ENCODE measurements around the gene SCN9A.

The SCN9A gene

GRCh38 chr2:166375736-166376487 lies at the start of gene SCN9A (continued):
- TF ChIP-seq PATZ1 (tag by site-specific recombination; IDR thresholded peaks at IDR 0.05) (peak; percentile 86), ZNF354C (tag by site-specific recombination; IDR thresholded peaks at IDR 0.05; ENCODE audit: borderline replicate concordance, low read depth) (no peak), SP3 (tag by site-specific recombination; IDR thresholded peaks at IDR 0.05) (peak; percentile 88), ZBTB48 (tag by site-specific recombination; IDR thresholded peaks at IDR 0.05) (peak; percentile 82), ZNF596 (tag by site-specific recombination; IDR thresholded peaks at IDR 0.05) (no peak), ZNF2 (tag by site-specific recombination; IDR thresholded peaks at IDR 0.05) (0 out of 2 replicates have a peak, but pooled peaks have one; percentile 16), PRDM4 (tag by site-specific recombination; IDR thresholded peaks at IDR 0.05) (no peak), ZBTB49 (tag by site-specific recombination; IDR thresholded peaks at IDR 0.05; ENCODE audit: low read depth) (no peak), REST (tag by site-specific recombination; IDR thresholded peaks at IDR 0.05) (no peak), ZBTB44 (tag by site-specific recombination; IDR thresholded peaks at IDR 0.05) (peak; percentile 47), ZNF394 (tag by site-specific recombination; IDR thresholded peaks at IDR 0.05; ENCODE audit: borderline replicate concordance) (0 out of 2 replicates have a peak, but pooled peaks have one; percentile 38), SP2 (tag by site-specific recombination; IDR thresholded peaks at IDR 0.05) (peak; percentile 85), ZNF658 (tag by site-specific recombination; IDR thresholded peaks at IDR 0.05) (no peak), ZNF223 (tag by site-specific recombination; IDR thresholded peaks at IDR 0.05) (no peak), ZNF555 (tag by site-specific recombination; conservative IDR thresholded peaks at IDR 0.05) (no peak), ZNF677 (tag by site-specific recombination; IDR thresholded peaks at IDR 0.05) (no peak), FEZF1 (tag by site-specific recombination; IDR thresholded peaks at IDR 0.05) (0 out of 2 replicates have a peak, but pooled peaks have one; percentile 13), HOXD13 (CRISPR knock-in tag; IDR thresholded peaks at IDR 0.05; ENCODE audit: borderline replicate concordance) (no peak), ZNF423 (tag by site-specific recombination; IDR thresholded peaks at IDR 0.05) (peak; percentile 68), ZNF624 (tag by site-specific recombination; IDR thresholded peaks at IDR 0.05) (no peak), INSM2 (tag by site-specific recombination; IDR thresholded peaks at IDR 0.05) (0 out of 2 replicates have a peak, but pooled peaks have one; percentile 16), ZNF341 (tag by site-specific recombination; IDR thresholded peaks at IDR 0.05; ENCODE audit: low read depth) (peak; percentile 98), ZBTB8A (tag by site-specific recombination; IDR thresholded peaks at IDR 0.05) (peak; percentile 96), GLI4 (tag by site-specific recombination; IDR thresholded peaks at IDR 0.05) (no peak)
